HepG2 (cell line): ENCODE data around the gene AK2.

Experiments used
- KLF16 ChIP-seq, 2 experiments: sonication (generic) in 1 of 2; formaldehyde crosslinking in 1 of 2; IDR thresholded peaks; 2 replicates each; pipeline versions ENCODE4 v1.6.1 to v1.8.0; 2016 to 2023; ENCODE audit warnings: missing genetic modification reagents in 2 of 2, missing compliant biosample characterization in 1 of 2
- ZNF746 ChIP-seq: sonication (generic); formaldehyde crosslinking; IDR thresholded peaks from 2 replicates; pipeline ENCODE4 v1.8.0; 2022; ENCODE audit warnings: mild to moderate bottlenecking, missing genetic modification reagents
- TF ChIP-seq, protein P1 (sequence below): sonication (generic); formaldehyde crosslinking; IDR thresholded peaks from 2 replicates; pipeline ENCODE4 v1.4.0; 2020; ENCODE audit warnings: mild to moderate bottlenecking, missing genetic modification reagents

DNA sequence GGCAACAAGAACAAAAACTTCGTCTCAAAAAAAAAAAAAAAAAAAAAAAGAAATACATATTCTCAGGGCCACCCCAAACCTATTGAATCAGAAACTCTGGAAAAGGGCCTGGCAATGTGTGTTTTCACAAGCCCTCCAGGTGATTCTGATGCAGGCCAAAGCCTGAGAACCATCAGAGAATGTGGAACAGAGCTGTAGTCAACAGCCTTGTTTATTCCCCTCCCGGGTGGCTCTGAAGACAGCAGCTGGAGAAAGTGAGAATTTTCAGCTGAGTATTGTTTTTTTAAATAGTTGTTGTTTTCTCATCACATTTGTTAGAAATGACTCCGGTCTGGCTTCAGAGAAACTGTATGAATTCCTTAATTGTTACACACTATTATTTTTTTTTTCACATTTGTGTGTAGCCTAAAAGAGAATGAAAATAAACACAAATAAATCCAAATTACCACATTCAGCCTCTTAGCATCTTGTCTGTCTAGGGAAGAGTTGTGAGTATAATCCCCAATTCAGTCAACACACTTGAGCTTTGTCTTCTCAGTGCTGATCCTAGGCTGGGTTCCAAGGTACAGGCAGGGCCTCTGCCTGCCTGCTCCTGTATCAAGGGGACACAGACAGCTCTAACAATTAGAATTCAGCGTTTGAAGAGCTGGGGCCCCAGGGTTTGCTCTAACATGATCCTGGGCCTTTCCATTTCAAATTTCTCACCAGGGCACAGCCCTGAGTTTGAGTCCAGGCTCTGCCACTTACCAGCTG is 37.7 kb upstream of the AK2 start:
- TF ChIP-seq ZNF746 (CRISPR knock-in tag) (no peak), KLF16 (CRISPR knock-in tag; IDR thresholded peaks at IDR 0.05) (no peak)
- TF ChIP-seq, protein P1, sequence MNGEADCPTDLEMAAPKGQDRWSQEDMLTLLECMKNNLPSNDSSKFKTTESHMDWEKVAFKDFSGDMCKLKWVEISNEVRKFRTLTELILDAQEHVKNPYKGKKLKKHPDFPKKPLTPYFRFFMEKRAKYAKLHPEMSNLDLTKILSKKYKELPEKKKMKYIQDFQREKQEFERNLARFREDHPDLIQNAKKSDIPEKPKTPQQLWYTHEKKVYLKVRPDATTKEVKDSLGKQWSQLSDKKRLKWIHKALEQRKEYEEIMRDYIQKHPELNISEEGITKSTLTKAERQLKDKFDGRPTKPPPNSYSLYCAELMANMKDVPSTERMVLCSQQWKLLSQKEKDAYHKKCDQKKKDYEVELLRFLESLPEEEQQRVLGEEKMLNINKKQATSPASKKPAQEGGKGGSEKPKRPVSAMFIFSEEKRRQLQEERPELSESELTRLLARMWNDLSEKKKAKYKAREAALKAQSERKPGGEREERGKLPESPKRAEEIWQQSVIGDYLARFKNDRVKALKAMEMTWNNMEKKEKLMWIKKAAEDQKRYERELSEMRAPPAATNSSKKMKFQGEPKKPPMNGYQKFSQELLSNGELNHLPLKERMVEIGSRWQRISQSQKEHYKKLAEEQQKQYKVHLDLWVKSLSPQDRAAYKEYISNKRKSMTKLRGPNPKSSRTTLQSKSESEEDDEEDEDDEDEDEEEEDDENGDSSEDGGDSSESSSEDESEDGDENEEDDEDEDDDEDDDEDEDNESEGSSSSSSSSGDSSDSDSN (CRISPR knock-in tag): no peak
